Dermis lymphatic vessel endothelial cell (primary cell): ENCODE measurements around the gene SGO1. TPM values are rescaled to one million over a fixed set of nuclear protein-coding genes. Genes with fewer than 3 reads are reported as not detected.

Source experiments
- total RNA-seq: library from RNA; depleted of rRNA; stranded (reverse); fragments of >200 nt; gene quantifications from 2 replicates; pipeline ENCODE4 v1.2.1, GENCODE V29; 2014

SGO1 gene
- total RNA-seq, result 1.2 TPM in 2 replicates

DNA sequence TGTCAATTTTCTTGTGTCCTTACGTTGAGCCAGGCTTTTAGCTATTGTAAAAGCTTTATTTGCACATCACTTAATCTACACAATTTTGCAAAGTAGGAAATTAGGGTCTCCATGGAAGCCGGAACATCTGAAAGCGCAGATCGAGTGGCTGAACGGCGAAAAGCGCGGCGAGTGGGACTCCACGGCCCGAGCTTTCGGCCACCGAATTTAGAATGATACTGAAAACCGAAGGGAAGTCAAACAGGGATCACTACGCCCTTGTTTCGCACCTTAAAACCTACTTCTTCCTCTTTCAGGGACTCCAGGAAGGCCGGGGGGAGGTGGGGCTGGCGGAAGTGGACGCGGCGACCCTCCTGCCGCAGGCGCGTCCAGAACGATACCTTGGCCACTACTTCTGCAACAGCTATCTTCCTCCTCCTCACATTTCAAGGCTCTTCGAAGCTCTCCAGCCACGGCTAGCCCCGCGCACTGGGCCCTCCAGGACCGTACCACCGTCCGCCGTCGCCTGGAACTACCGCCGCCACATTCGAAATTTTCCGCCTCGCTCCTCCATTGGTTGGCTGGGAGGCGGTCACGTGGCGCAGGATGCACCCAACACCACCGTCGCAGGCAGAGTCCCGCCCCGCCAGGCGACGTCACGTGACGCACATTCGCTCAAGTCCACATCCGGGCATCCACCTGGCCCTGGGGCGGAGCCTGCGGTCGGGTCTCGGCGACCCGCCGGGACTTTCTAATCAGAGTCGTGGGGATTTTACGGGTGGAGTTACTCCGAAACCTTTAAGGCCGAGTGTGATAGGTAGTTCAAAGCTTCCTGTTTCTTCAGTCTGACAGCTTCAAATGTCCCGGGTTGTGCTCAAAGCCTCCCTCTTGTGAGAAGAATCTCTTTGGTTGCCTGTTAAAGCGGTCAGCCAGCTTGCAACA, at the start of gene SGO1:
Gene SGO1 (minus strand): TSS at position 528 of the 921 bp plus-strand sequence. CDS start 2,179 bp downstream, outside the sequence.

Other genes starting within 250 kb of the SGO1 start
- gene RAB5A, start 239.1 kb downstream of the SGO1 start, total RNA-seq, result 66.8 and 76.1 TPM in 2 replicates
- not detected in 2 replicates for gene PP2D1, start 173.9 kb downstream of the SGO1 start, total RNA-seq
- gene KAT2B, start 145.8 kb downstream of the SGO1 start, total RNA-seq, result 15.1 and 15.2 TPM in 2 replicates